Mammary epithelial cell (primary cell): Measurements from ENCODE around the gene MAP7D1.

Experiments used
- EZH2 ChIP-seq: IDR thresholded peaks from 2 replicates; pipeline ENCODE4 v1.6.1; 2012; ENCODE audit warnings: low read length, inconsistent platforms, borderline replicate concordance
- TF ChIP-seq, protein P1 (sequence below), 2 donors: IDR thresholded peaks in 1 of 2; conservative IDR thresholded peaks in 1 of 2; 2 replicates each; pipeline ENCODE4 v1.5.1; 2011 to 2012; ENCODE audit warnings: inconsistent platforms in 2 of 2, low read length in 2 of 2, mild to moderate bottlenecking in 2 of 2, control low read depth in 1 of 2, low read depth in 1 of 2; ENCODE audit not compliant: insufficient read depth in 1 of 2; ENCODE audit errors: extremely low read depth in 1 of 2

- TF ChIP-seq, protein P1, sequence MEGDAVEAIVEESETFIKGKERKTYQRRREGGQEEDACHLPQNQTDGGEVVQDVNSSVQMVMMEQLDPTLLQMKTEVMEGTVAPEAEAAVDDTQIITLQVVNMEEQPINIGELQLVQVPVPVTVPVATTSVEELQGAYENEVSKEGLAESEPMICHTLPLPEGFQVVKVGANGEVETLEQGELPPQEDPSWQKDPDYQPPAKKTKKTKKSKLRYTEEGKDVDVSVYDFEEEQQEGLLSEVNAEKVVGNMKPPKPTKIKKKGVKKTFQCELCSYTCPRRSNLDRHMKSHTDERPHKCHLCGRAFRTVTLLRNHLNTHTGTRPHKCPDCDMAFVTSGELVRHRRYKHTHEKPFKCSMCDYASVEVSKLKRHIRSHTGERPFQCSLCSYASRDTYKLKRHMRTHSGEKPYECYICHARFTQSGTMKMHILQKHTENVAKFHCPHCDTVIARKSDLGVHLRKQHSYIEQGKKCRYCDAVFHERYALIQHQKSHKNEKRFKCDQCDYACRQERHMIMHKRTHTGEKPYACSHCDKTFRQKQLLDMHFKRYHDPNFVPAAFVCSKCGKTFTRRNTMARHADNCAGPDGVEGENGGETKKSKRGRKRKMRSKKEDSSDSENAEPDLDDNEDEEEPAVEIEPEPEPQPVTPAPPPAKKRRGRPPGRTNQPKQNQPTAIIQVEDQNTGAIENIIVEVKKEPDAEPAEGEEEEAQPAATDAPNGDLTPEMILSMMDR (conservative IDR thresholded peaks at IDR 0.05 in 1 of 2, IDR thresholded peaks at IDR 0.05 in 1 of 2; ENCODE audit: extremely low read depth in 1 of 2, insufficient read depth in 1 of 2, low read depth in 1 of 2, low read length in 2 of 2): no peak
- no peak for TF ChIP-seq EZH2
Measured at GRCh38 chr1:36172017-36172747, 16.2 kb downstream of the MAP7D1 start.
